Sigmoid colon (tissue), 7 donors: ENCODE measurements around the gene MPZL1. TPM values are rescaled to one million over a fixed set of nuclear protein-coding genes. Genes with fewer than 3 reads are reported as not detected.
"Not testable (repeated sequence)": the region's sequence is repeated elsewhere in the genome, so short reads cannot be mapped to it uniquely, and the experiment has no call there.

Experiments used
- DNase-seq: peaks from one replicate; pipeline ENCODE4 v3.0.0-alpha.2; 2019
- H3K27ac ChIP-seq, 4 donors: fragments of 200-600 bp; sonication (generic); one replicate each; pipeline ENCODE4 v1.5.1; 2016 to 2019; ENCODE audit warnings: mild to moderate bottlenecking in 1 of 4
- H3K27me3 ChIP-seq, 3 donors: fragments of 200-600 bp; sonication (generic); one replicate each; pipeline ENCODE4 v1.5.1; 2019; ENCODE audit warnings: mild to moderate bottlenecking in 1 of 3
- H3K36me3 ChIP-seq, 4 donors: fragments of 200-600 bp; sonication (generic); one replicate each; pipeline ENCODE4 v1.5.1; 2016 to 2019
- H3K4me1 ChIP-seq, 4 donors: fragments of 200-600 bp; sonication (generic); one replicate each; pipeline ENCODE4 v1.5.1; 2017 to 2019
- H3K4me3 ChIP-seq, 4 donors: fragments of 200-600 bp; sonication (generic); one replicate each; pipeline ENCODE4 v1.5.1; 2017 to 2019; ENCODE audit warnings: mild to moderate bottlenecking in 2 of 4, moderate library complexity in 1 of 4
- H3K9me3 ChIP-seq, 4 donors: fragments of 200-600 bp in 3 of 4; sonication (generic) in 3 of 4; one replicate each; pipeline versions ENCODE4 v1.5.1 to v1.6.1; 2013 to 2019
- CTCF ChIP-seq, 4 experiments: fragments of 450-650 bp in 3 of 4; fragments of 200-600 bp in 1 of 4; IDR thresholded peaks; one replicate each; pipeline ENCODE4 v1.5.1; 2016 to 2019; ENCODE audit warnings: antibody characterized with exemption in 4 of 4, mild to moderate bottlenecking in 3 of 4, moderate library complexity in 2 of 4
- EP300 ChIP-seq, 4 donors: sonication (generic); formaldehyde crosslinking; IDR thresholded peaks; one replicate each; pipeline ENCODE4 v1.6.1; 2017; ENCODE audit warnings: antibody characterized with exemption in 4 of 4
- POLR2A ChIP-seq, 2 donors: fragments of 450-650 bp; IDR thresholded peaks; one replicate each; pipeline ENCODE4 v1.6.1; 2016; ENCODE audit warnings: antibody characterized with exemption in 2 of 2, mild to moderate bottlenecking in 2 of 2, moderate library complexity in 2 of 2
- POLR2AphosphoS5 ChIP-seq, 4 donors: sonication (generic); formaldehyde crosslinking; IDR thresholded peaks; one replicate each; pipeline ENCODE4 v1.6.1; 2017; ENCODE audit warnings: antibody characterized with exemption in 4 of 4
- WGBS, 2 donors: extraction: QIAGEN DNeasy Blood & Tissue Kit; methylation state at CpG; one replicate each; pipeline ENCODE4 v1.1.7; 2013; 5-methylcytosine and 5-hydroxymethylcytosine counted together
- intact Hi-C: fragments of 100-400 bp; cut with DNase I; formaldehyde crosslinking; loops from one replicate; pipeline ENCODE4 v1.15.1; 2023
- polyA plus RNA-seq, 3 donors: library from polyadenylated mRNA; stranded (reverse); fragments of 200-250 nt; gene quantifications; one replicate each; pipeline ENCODE4 v1.2.3, GENCODE V29; 2013
- total RNA-seq, 4 donors: library from RNA; depleted of rRNA; stranded (reverse); fragments of >200 nt; gene quantifications; one replicate each; pipeline ENCODE4 v1.1.0, GENCODE V29; 2016
- donor health status: healthy with polysubstance abuse.
- donor health status: Bipolar disorder and iron deficiency.
- donor health status: healthy.

MPZL1 gene
- total and polyA plus RNA-seq, 7 donors, result 8.8 to 69.5 (median 52.4) TPM

DNA sequence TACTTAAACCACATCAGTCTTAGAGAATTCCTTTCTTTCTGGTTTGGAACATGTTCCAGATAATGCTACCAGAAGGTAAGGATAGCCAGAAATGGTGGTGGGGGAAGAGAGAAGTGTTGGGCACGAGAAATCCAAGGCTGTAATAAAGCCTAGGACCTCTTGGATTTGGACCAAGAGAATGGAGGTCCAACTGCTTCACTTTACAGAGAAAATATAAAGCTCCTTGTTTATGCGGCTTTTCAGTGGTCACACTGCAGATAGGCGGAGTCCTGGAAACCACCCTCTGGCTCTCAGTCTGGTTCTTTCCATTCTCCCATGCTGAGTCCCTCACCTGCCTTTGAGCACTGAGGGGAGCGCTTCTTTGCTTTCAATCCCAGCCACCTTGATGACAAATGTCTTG lies 104.3 kb downstream of the MPZL1 start:
- DNase-seq, result no peak
- Histone ChIP-seq H3K36me3 (no peaks in the 10 kb centered on the region), H3K4me3 (no peak overlapping the region), H3K9me3 (no peaks in the 10 kb centered on the region), H3K27me3 (no peaks in the 10 kb centered on the region), H3K27ac (no peak overlapping the region), H3K4me1 (no peaks in the 10 kb centered on the region)
- intact Hi-C loops, result no loop called here
- 83 to 87% methylated on average over 4 of the region's 4 CpGs for WGBS, 2 donors
- TF ChIP-seq EP300 (IDR thresholded peaks at IDR 0.05), result no peak
- no peak for TF ChIP-seq POLR2A (IDR thresholded peaks at IDR 0.05)
- no peak for TF ChIP-seq CTCF (IDR thresholded peaks at IDR 0.05)

GRCh38 chr1:167829868-167830267 lies 108.1 kb downstream of the MPZL1 start:
- Histone ChIP-seq H3K27me3 (no peaks in the 10 kb centered on the region), H3K9me3 (no peaks in the 10 kb centered on the region), H3K27ac (no peak overlapping the region), H3K4me1 (no peaks in the 10 kb centered on the region), H3K36me3 (no peaks in the 10 kb centered on the region), H3K4me3 (no peak overlapping the region)
- 48 to 53% methylated on average over 2 of the region's 2 CpGs for WGBS, 2 donors
- intact Hi-C loops, result no loop called here
- DNase-seq, result no peak
- TF ChIP-seq CTCF (IDR thresholded peaks at IDR 0.05), result no peak
- no peak for TF ChIP-seq EP300 (IDR thresholded peaks at IDR 0.05)
- TF ChIP-seq POLR2AphosphoS5 (IDR thresholded peaks at IDR 0.05), result no peak
- no peak for TF ChIP-seq POLR2A (IDR thresholded peaks at IDR 0.05)

DNA sequence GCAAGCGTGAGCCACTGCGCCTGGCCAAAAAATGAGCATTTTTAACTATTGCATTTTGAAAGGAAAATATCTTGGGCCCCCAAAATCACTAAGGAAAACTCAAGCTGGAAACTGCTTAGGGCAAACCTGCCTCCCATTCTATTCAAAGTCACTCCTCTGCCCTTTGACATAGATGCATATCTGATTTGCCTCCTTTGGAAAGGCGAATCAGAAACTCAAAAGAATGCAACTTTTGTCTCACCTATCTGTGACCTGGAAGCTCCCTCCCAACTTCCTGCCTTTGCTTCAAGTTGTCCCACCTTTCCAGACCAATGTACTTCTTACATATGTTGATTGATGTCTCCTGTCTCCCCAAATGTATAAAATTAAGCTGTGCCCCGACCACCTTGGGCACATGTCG lies 108.9 kb downstream of the MPZL1 start:
- DNase-seq, H3K36me3 ChIP-seq, H3K4me3 ChIP-seq, H3K9me3 ChIP-seq, H3K27me3 ChIP-seq, H3K4me1 ChIP-seq, H3K27ac ChIP-seq, intact Hi-C loops: not testable (repeated sequence)
- 58 to 83% methylated on average over 5 of the region's 5 CpGs for WGBS, 2 donors

GRCh38 chr1:167832693-167833092 lies 110.9 kb downstream of the MPZL1 start:
- 92 to 95% methylated on average over 5 of the region's 5 CpGs for WGBS, 2 donors
- Histone ChIP-seq H3K27me3 (no peaks in the 10 kb centered on the region), H3K27ac (no peak overlapping the region), H3K4me1 (no peaks in the 10 kb centered on the region), H3K4me3 (no peak overlapping the region), H3K9me3 (no peaks in the 10 kb centered on the region), H3K36me3 (no peaks in the 10 kb centered on the region)
- intact Hi-C loops, result no loop called here
- DNase-seq, result no peak
- no peak for TF ChIP-seq POLR2AphosphoS5 (IDR thresholded peaks at IDR 0.05)
- TF ChIP-seq CTCF (IDR thresholded peaks at IDR 0.05), result no peak
- TF ChIP-seq EP300 (IDR thresholded peaks at IDR 0.05), result no peak
- no peak for TF ChIP-seq POLR2A (IDR thresholded peaks at IDR 0.05)

DNA sequence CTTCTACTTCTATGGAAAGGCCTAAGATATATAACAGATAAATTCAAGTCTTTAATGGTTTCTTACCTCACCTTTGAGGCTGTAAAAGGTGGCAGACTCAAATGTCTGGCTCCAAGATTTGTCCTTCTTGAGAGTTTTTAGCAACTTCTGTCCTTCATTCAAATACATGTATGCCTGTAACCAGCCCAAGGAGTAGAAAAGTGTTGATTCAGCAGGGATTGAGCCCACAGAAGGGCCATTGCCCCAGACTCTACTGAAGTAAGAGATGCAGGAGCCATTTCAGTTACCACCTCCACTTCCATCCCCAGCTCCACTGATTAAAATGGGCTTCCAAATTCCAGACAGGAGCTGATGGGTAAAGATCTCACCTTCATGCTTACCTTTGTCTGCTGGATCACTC lies 112.1 kb downstream of the MPZL1 start:
- intact Hi-C loops, result no loop called here
- DNase-seq, result no peak
- no peak for TF ChIP-seq EP300 (IDR thresholded peaks at IDR 0.05)
- no peak for TF ChIP-seq CTCF (IDR thresholded peaks at IDR 0.05)

More for the DNA sequence above, 112.1 kb downstream of the MPZL1 start:
- no peaks in the 10 kb centered on the region for H3K36me3 ChIP-seq
- H3K27me3 ChIP-seq, result no peaks in the 10 kb centered on the region
- no peaks in the 10 kb centered on the region for H3K4me1 ChIP-seq
- no peaks in the 10 kb centered on the region for H3K9me3 ChIP-seq
- no peak overlapping the region for H3K4me3 ChIP-seq
- no peak overlapping the region for H3K27ac ChIP-seq
